Neural progenitor cell (in vitro differentiated cells): Measurements from ENCODE around the gene VAMP1.

Source experiments
- CTCF ChIP-seq: fragments of 200-600 bp; sonication (generic); IDR thresholded peaks from 2 replicates; pipeline ENCODE4 v1.5.1; 2017; ENCODE audit warnings: antibody characterized with exemption, mild to moderate bottlenecking
- EZH2phosphoT487 ChIP-seq: fragments of 200-600 bp; sonication (generic); IDR thresholded peaks from 2 replicates; pipeline ENCODE4 v1.6.1; 2017; ENCODE audit warnings: antibody characterized with exemption

- TF ChIP-seq CTCF = no peak
- no peak for TF ChIP-seq EZH2phosphoT487
Observed at GRCh38 chr12:6424008-6424347, 46.5 kb downstream of the VAMP1 start.
